H1 (cell line): ENCODE measurements around the gene ACVR1. TPM values are rescaled to one million over a fixed set of nuclear protein-coding genes. Genes with fewer than 3 reads are reported as not detected.

Source experiments
- CTCF ChIA-PET: fragments of 300-600 bp; sonication (Branson Sonifier 250); formaldehyde crosslinking; loops from one replicate; lab custom pipeline; 2021; ENCODE audit not compliant: partially characterized antibody; lab: Charles Lee
- POLR2A ChIA-PET: fragments of 300-600 bp; sonication (Branson Sonifier 250); formaldehyde crosslinking; loops from one replicate; lab custom pipeline; 2021; ENCODE audit warnings: inconsistent platforms; ENCODE audit not compliant: partially characterized antibody; lab: Charles Lee
- DNase-seq, 2 experiments: peaks; one replicate each; pipeline versions ENCODE4 v3.0.0 to v3.0.0-alpha.2; 2010 to 2022; ENCODE audit warnings: low spot score in 2 of 2, low read depth in 1 of 2, mixed read lengths in 1 of 2
- FAIRE-seq: peaks from 2 replicates; lab custom pipeline; 2011; peaks lifted over from hg19 to GRCh38; lab: Jason Lieb, UNC
- H2AFZ ChIP-seq: 2 replicates; pipeline ENCODE4 v1.8.1; 2012; ENCODE audit warnings: low read length, inconsistent platforms
- H2AK5ac ChIP-seq: 2 replicates; pipeline ENCODE4 v1.6.1; 2013; ENCODE audit warnings: low read depth, low read length
- H2BK120ac ChIP-seq: replicated peaks from 2 replicates; pipeline ENCODE3; 2013; ENCODE audit warnings: low read depth, low read length, inconsistent platforms
- H2BK12ac ChIP-seq: 2 replicates; pipeline ENCODE4 v1.6.1; 2013; ENCODE audit warnings: low read depth, low read length
- H2BK15ac ChIP-seq: 2 replicates; pipeline ENCODE4 v1.6.1; 2013; ENCODE audit warnings: low read length
- H2BK20ac ChIP-seq: 2 replicates; pipeline ENCODE4 v1.6.1; 2013; ENCODE audit warnings: low read length
- H2BK5ac ChIP-seq: 2 replicates; pipeline ENCODE4 v1.6.1; 2013; ENCODE audit warnings: low read depth, low read length
- H3K14ac ChIP-seq: 2 replicates; pipeline ENCODE4 v1.6.1; 2013; ENCODE audit warnings: inconsistent platforms; ENCODE audit not compliant: insufficient read length
- H3K18ac ChIP-seq: 2 replicates; pipeline ENCODE4 v1.6.1; 2013; ENCODE audit warnings: low read length; ENCODE audit errors: extremely low read depth
- H3K23ac ChIP-seq: 2 replicates; pipeline ENCODE4 v1.6.1; 2013; ENCODE audit warnings: inconsistent platforms; ENCODE audit not compliant: insufficient read length
- H3K23me2 ChIP-seq: 2 replicates; pipeline ENCODE4 v1.6.1; 2013; ENCODE audit warnings: low read depth, low read length
- H3K27ac ChIP-seq: 2 replicates; pipeline ENCODE4 v1.6.1; 2011; ENCODE audit warnings: low read depth, low read length, inconsistent platforms
- H3K27me3 ChIP-seq, 4 experiments: replicated peaks in 1 of 4; 1 replicate in 1 of 4; 2 replicates in 3 of 4; pipeline versions ENCODE4 v1.6.1 to v1.8.1; 2011 to 2013; ENCODE audit warnings: low read length in 3 of 4, mild to moderate bottlenecking in 3 of 4, inconsistent platforms in 2 of 4, mixed read lengths in 2 of 4, moderate library complexity in 1 of 4; ENCODE audit not compliant: control insufficient read depth in 3 of 4, insufficient read depth in 3 of 4; ENCODE audit errors: extremely low read depth in 1 of 4
- H3K36me3 ChIP-seq, 4 experiments: 2 replicates each; pipeline versions ENCODE4 v1.6.1 to v1.8.1; 2011 to 2013; ENCODE audit warnings: mild to moderate bottlenecking in 4 of 4, low read length in 3 of 4, moderate library complexity in 2 of 4, control low read depth in 1 of 4, inconsistent platforms in 1 of 4; ENCODE audit not compliant: insufficient read depth in 4 of 4, control insufficient read depth in 2 of 4
- H3K4ac ChIP-seq: replicated peaks from 2 replicates; pipeline ENCODE3; 2013; ENCODE audit warnings: low read length, low read depth, mixed read lengths, inconsistent platforms; ENCODE audit not compliant: insufficient read length
- H3K4me1 ChIP-seq, 4 experiments: replicated peaks in 1 of 4; 1 replicate in 1 of 4; 2 replicates in 3 of 4; pipeline versions ENCODE4 v1.6.1 to v1.8.1; 2011 to 2013; ENCODE audit warnings: low read length in 3 of 4, inconsistent platforms in 2 of 4, mixed read lengths in 1 of 4; ENCODE audit not compliant: insufficient read depth in 4 of 4, control insufficient read depth in 3 of 4
- H3K4me2 ChIP-seq, 2 experiments: 2 replicates each; pipeline versions ENCODE4 v1.6.1 to v1.8.1; 2011 to 2013; ENCODE audit warnings: low read depth in 2 of 2, low read length in 2 of 2, control low read depth in 1 of 2, inconsistent platforms in 1 of 2, mild to moderate bottlenecking in 1 of 2; ENCODE audit not compliant: insufficient read depth in 1 of 2
- H3K4me3 ChIP-seq, 4 experiments: fragments of 200-600, 300-600 bp in 1 of 4; sonication (generic), shearing (Covaris generic), sonication (Bioruptor Twin) in 1 of 4; 2 replicates each; pipeline versions ENCODE4 v1.5.1 to v1.8.1; 2011 to 2016; ENCODE audit warnings: low read length in 4 of 4, low read depth in 3 of 4, control low read depth in 2 of 4, inconsistent platforms in 2 of 4, mild to moderate bottlenecking in 2 of 4, mixed read lengths in 1 of 4, moderate library complexity in 1 of 4; ENCODE audit not compliant: insufficient read depth in 2 of 4; ENCODE audit errors: extremely low read depth in 1 of 4
- H3K56ac ChIP-seq: replicated peaks from 2 replicates; pipeline ENCODE3; 2013; ENCODE audit warnings: low read depth, mild to moderate bottlenecking, mixed read lengths, low read length, inconsistent platforms; ENCODE audit not compliant: insufficient read length
- H3K79me1 ChIP-seq: 2 replicates; pipeline ENCODE4 v1.6.1; 2013; ENCODE audit warnings: low read depth, low read length, control low read depth
- H3K79me2 ChIP-seq, 2 experiments: 2 replicates each; pipeline versions ENCODE4 v1.6.1 to v1.8.1; 2012 to 2013; ENCODE audit warnings: low read length in 2 of 2, mild to moderate bottlenecking in 2 of 2, inconsistent platforms in 1 of 2; ENCODE audit not compliant: insufficient read depth in 2 of 2, control insufficient read depth in 1 of 2
- H3K9ac ChIP-seq, 4 experiments: replicated peaks in 1 of 4; 1 replicate in 1 of 4; 2 replicates in 3 of 4; pipeline versions ENCODE4 v1.6.1 to v1.8.1; 2011 to 2013; ENCODE audit warnings: low read depth in 3 of 4, low read length in 3 of 4, control low read depth in 2 of 4, mild to moderate bottlenecking in 2 of 4, moderate library complexity in 2 of 4, inconsistent platforms in 1 of 4; ENCODE audit errors: extremely low read depth in 1 of 4
- H3K9me3 ChIP-seq, 2 experiments: 2 replicates each; pipeline versions ENCODE4 v1.6.1 to v1.8.1; 2012 to 2013; ENCODE audit warnings: mild to moderate bottlenecking in 2 of 2, moderate library complexity in 2 of 2, control low read depth in 1 of 2, inconsistent platforms in 1 of 2, low read depth in 1 of 2, low read length in 1 of 2, mixed read lengths in 1 of 2; ENCODE audit not compliant: insufficient read depth in 2 of 2
- H4K20me1 ChIP-seq, 2 experiments: replicated peaks in 1 of 2; 2 replicates each; pipeline versions ENCODE3 to v1.8.1; 2011 to 2013; ENCODE audit warnings: inconsistent platforms in 2 of 2, low read length in 2 of 2, mild to moderate bottlenecking in 1 of 2; ENCODE audit not compliant: insufficient read depth in 2 of 2, control insufficient read depth in 1 of 2
- H4K5ac ChIP-seq: 2 replicates; pipeline ENCODE4 v1.6.1; 2013; ENCODE audit warnings: low read length, low read depth, mixed read lengths, inconsistent platforms; ENCODE audit not compliant: insufficient read length
- H4K8ac ChIP-seq: 2 replicates; pipeline ENCODE4 v1.8.0; 2013; ENCODE audit warnings: mild to moderate bottlenecking, moderate library complexity, low read length, inconsistent platforms; ENCODE audit not compliant: insufficient read depth; ENCODE audit errors: extremely low read depth
- H4K91ac ChIP-seq: replicated peaks from 2 replicates; pipeline ENCODE3; 2013; ENCODE audit warnings: low read length, mixed read lengths, inconsistent platforms; ENCODE audit not compliant: insufficient read length
- EGR1 ChIP-seq: IDR thresholded peaks from 2 replicates; pipeline ENCODE4 v1.6.1; 2011; ENCODE audit warnings: low read depth, low read length, borderline replicate concordance
- EZH2 ChIP-seq: fragments of 200-600 bp; sonication (generic); IDR thresholded peaks from 2 replicates; pipeline ENCODE4 v1.7.1; 2012; ENCODE audit warnings: low read depth, mild to moderate bottlenecking, moderate library complexity, low read length, inconsistent platforms; ENCODE audit not compliant: severe bottlenecking
- MAX ChIP-seq: IDR thresholded peaks from 2 replicates; pipeline ENCODE4 v1.6.1; 2012; ENCODE audit warnings: inconsistent platforms
- RNF2 ChIP-seq: fragments of 200-900, 300-1000 bp; sonication (generic); IDR thresholded peaks from 2 replicates; pipeline ENCODE4 v1.7.1; 2016; ENCODE audit warnings: borderline replicate concordance, low read depth, mild to moderate bottlenecking, antibody characterized with exemption, low read length; ENCODE audit not compliant: poor library complexity, severe bottlenecking; ENCODE audit errors: missing control alignments
- WGBS, 2 experiments: shearing (Covaris generic) in 1 of 2; methylation state at CpG; one replicate each; pipeline versions ENCODE4 v1.1.6 to v1.1.7; 2013 to 2015; ENCODE audit warnings: low lambda C conversion rate in 2 of 2, mixed read lengths in 2 of 2, inconsistent platforms in 1 of 2, low coverage in 1 of 2, missing lambda C conversion rate in 1 of 2; ENCODE audit not compliant: insufficient replicate concordance in 2 of 2, insufficient coverage in 1 of 2, insufficient read length in 1 of 2; ENCODE audit errors: extremely low coverage in 1 of 2, missing lambda C conversion rate in 1 of 2; 5-methylcytosine and 5-hydroxymethylcytosine counted together
- polyA plus RNA-seq, 7 experiments: library from polyadenylated mRNA; depleted of rRNA in 3 of 7; stranded (reverse) in 5 of 7; unstranded in 2 of 7; fragments of >200 nt in 5 of 7; fragments of 200-250 nt in 2 of 7; gene quantifications; 1 replicate in 5 of 7; 2 replicates in 1 of 7; 4 replicates in 1 of 7; pipeline versions ENCODE4 v1.2.1 to v1.2.3, GENCODE V29; 2011 to 2013; ENCODE audit warnings: missing spikeins in 2 of 7, mixed read lengths in 2 of 7
- total RNA-seq: library from RNA; stranded (reverse); fragmentation: NEBNext Ultra II Directional; extraction: Animal tissue kit (Norgen Biotek cat#: 25700); gene quantifications from 2 replicates; pipeline ENCODE4 v1.2.1, GENCODE V29; 2021

Gene ACVR1
- total and polyA plus RNA-seq, 2 of the 8 experiments (the other 6 are each of a cell fraction or from before 2014, with no cell fraction given): 8.5 to 17.7 TPM

DNA sequence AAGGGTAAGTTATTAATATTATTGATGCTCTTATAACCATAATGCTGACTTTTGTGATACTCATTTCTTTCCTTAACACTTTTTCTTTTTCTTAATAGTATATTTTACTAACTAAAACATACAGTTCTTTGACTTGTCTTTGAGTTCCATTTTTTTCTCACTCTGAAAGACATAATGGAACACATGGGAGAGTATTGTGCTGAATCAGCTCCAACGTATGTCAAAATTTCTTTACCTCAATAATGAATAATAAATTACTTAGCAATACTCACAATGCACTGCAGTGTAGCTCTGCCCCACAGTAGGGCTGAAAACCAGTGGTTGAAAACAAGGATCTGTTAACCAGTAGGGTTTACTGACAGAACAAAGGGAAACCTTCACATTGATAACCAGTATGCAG lies 40.7 kb downstream of the ACVR1 start:
- no peaks in the 10 kb centered on the region for H3K36me3 ChIP-seq
- no peak overlapping the region for H2BK20ac ChIP-seq
- H3K23me2 ChIP-seq: 0 out of 2 replicates have a peak, but pooled peaks cover 2% of the 10 kb centered on the region
- no peak overlapping the region for H4K91ac ChIP-seq
- H4K20me1 ChIP-seq: peaks cover 2 to 16% of the 10 kb centered on the region in 2 experiments
- H2BK15ac ChIP-seq: no peak overlapping the region
- H3K27ac ChIP-seq: no peak overlapping the region
- H3K4ac ChIP-seq: no peak overlapping the region
- H2BK12ac ChIP-seq: no peak overlapping the region
- H3K9ac ChIP-seq: no peak overlapping the region
- no peak overlapping the region for H3K4me2 ChIP-seq
- no peak overlapping the region for H3K56ac ChIP-seq
- no peak overlapping the region for H4K8ac ChIP-seq
- H3K4me1 ChIP-seq: peaks cover 21 to 38% (median 27%) of the 10 kb centered on the region in 4 experiments
- no peak for TF ChIP-seq MAX
- no peak for TF ChIP-seq EZH2
- no peak for TF ChIP-seq RNF2
- no peak for TF ChIP-seq EGR1
- no peaks in the 10 kb centered on the region for H3K9me3 ChIP-seq
- WGBS, 2 experiments: 72% methylated on average over 1 of the region's 1 CpG; no CpG with 5 or more reads in 1 of the 2 experiments
- H3K4me3 ChIP-seq: no peak overlapping the region
- FAIRE-seq (no peak), DNase-seq (no peak)
- H2BK5ac ChIP-seq: no peak overlapping the region
- no peak overlapping the region for H4K5ac ChIP-seq
- ChIA-PET POLR2A (interaction anchor here (0.6 kb wide), 1 partner anchor 18 kb away, joined by 3 read pairs; no protein-coding TSS in a partner anchor), CTCF (interaction anchor here (0.6 to 1.4 kb wide), 2 partner anchors 55 to 63 kb away, joined by 4 to 6 read pairs; no protein-coding TSS in a partner anchor)
- H3K23ac ChIP-seq: no peak overlapping the region
- no peak overlapping the region for H3K14ac ChIP-seq
- no peak overlapping the region for H3K18ac ChIP-seq
- H3K79me1 ChIP-seq: peaks cover 2% of the 10 kb centered on the region
- H3K79me2 ChIP-seq: peaks cover 0 to 16% of the 10 kb centered on the region in 2 experiments; a peak in 1 of 4 replicates
- no peak overlapping the region for H2AFZ ChIP-seq
- H3K27me3 ChIP-seq: no peaks in the 10 kb centered on the region
- no peak overlapping the region for H2AK5ac ChIP-seq
- no peak overlapping the region for H2BK120ac ChIP-seq
